Stomach smooth muscle (tissue), 2 donors: ENCODE results near the gene EXOC2.
"Not testable (repeated sequence)": the region's sequence is repeated elsewhere in the genome, so short reads cannot be mapped to it uniquely, and the experiment has no call there.

Experiments
- H3K27ac ChIP-seq: one replicate; pipeline ENCODE4 v1.7.0; 2013; ENCODE audit warnings: mild to moderate bottlenecking, low read length, inconsistent platforms
- H3K27me3 ChIP-seq, 2 donors: one replicate each; pipeline ENCODE4 v1.7.0; 2013; ENCODE audit warnings: low read length in 2 of 2; ENCODE audit not compliant: insufficient read depth in 2 of 2, control insufficient read depth in 1 of 2
- H3K36me3 ChIP-seq, 2 donors: one replicate each; pipeline ENCODE4 v1.7.0; 2013; ENCODE audit warnings: low read length in 2 of 2; ENCODE audit not compliant: control insufficient read depth in 2 of 2, insufficient read depth in 2 of 2
- H3K4me1 ChIP-seq: one replicate; pipeline ENCODE4 v1.7.0; 2013; ENCODE audit warnings: low read length; ENCODE audit not compliant: control insufficient read depth, insufficient read depth
- H3K4me3 ChIP-seq, 2 donors: one replicate each; pipeline ENCODE4 v1.7.0; 2013; ENCODE audit warnings: low read length in 2 of 2
- H3K9ac ChIP-seq, 2 donors: one replicate each; pipeline ENCODE4 v1.7.0; 2013; ENCODE audit warnings: low read length in 2 of 2, mild to moderate bottlenecking in 1 of 2
- H3K9me3 ChIP-seq, 2 donors: one replicate each; pipeline ENCODE4 v1.7.0; 2013; ENCODE audit warnings: low read length in 2 of 2; ENCODE audit not compliant: control insufficient read depth in 2 of 2
- donor health status: healthy.
- donor health status: Pancreatic carcinoma.

Gene EXOC2

DNA sequence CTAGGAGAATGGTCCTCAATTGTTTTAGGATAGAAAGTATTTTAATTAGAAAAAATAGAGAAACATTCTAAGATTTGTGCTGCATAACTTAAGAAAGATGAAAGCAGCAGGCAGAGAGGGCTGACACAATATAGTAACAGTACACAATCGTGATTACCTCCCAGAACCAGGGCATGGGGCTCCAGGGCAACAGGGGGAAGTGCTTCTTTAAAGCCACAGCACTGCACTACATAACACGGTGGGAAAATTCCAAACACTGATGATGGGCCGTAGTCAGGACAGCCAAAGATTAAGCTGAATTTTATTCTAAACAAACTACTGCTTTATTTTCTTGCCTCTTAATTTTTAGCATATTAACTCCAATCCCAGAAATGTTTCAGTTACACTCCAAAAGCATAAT, 14.4 kb downstream of the EXOC2 start:
- Histone ChIP-seq H3K4me3 (no peak overlapping the region), H3K4me1 (peaks cover 9% of the 10 kb centered on the region)

DNA sequence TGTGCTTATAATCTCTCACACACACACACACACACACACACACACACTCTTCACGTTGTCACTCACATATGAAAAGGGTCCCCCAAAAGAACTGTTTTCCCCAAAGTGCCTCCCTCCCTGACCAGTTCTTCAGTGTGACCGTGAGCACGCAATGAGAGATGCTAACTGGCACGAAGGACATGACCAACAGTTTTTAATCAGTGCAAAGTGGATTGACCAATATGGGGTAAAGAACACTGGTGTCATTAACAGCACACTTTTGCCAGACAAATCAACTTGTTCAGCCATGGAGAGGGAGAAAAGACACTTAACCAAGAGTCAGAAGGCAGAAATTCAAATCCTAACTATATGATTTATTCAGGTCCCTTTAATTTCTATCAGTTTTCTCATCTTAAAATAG, 15.0 kb downstream of the EXOC2 start:
- Histone ChIP-seq H3K4me3 (no peak overlapping the region), H3K36me3 (no peaks in the 10 kb centered on the region), H3K4me1 (peaks cover 6% of the 10 kb centered on the region), H3K9ac (no peak overlapping the region), H3K9me3 (no peaks in the 10 kb centered on the region), H3K27ac (no peak overlapping the region), H3K27me3 (no peaks in the 10 kb centered on the region)

More for the DNA sequence above, 14.4 kb downstream of the EXOC2 start:
- no peaks in the 10 kb centered on the region for H3K36me3 ChIP-seq
- no peak overlapping the region for H3K9ac ChIP-seq
- no peaks in the 10 kb centered on the region for H3K27me3 ChIP-seq
- no peak overlapping the region for H3K27ac ChIP-seq
- no peaks in the 10 kb centered on the region for H3K9me3 ChIP-seq

DNA sequence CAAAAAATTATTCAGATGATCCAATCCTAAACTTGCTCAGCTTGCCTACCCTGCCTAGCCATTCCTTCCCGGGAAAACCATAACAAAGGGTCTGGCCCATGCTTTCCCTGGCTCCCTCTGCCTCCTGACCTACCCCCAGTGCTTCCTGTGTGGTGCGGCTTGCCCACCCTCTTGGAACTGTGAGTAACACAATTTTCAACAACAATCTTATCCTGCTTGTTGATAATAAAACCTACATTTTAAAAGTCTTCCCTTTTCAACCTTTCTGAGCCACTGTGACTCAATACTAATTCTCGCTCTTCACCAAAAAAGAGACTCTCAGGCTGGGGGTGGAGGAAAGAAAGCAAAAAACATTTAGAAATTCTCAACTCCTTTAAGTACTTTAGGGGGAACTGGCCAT, 18.0 kb downstream of the EXOC2 start:
- Histone ChIP-seq H3K9ac (no peak overlapping the region), H3K27ac (no peak overlapping the region), H3K4me3 (no peak overlapping the region), H3K9me3 (no peaks in the 10 kb centered on the region), H3K36me3 (no peaks in the 10 kb centered on the region), H3K27me3 (no peaks in the 10 kb centered on the region), H3K4me1 (peaks cover 4% of the 10 kb centered on the region)

DNA sequence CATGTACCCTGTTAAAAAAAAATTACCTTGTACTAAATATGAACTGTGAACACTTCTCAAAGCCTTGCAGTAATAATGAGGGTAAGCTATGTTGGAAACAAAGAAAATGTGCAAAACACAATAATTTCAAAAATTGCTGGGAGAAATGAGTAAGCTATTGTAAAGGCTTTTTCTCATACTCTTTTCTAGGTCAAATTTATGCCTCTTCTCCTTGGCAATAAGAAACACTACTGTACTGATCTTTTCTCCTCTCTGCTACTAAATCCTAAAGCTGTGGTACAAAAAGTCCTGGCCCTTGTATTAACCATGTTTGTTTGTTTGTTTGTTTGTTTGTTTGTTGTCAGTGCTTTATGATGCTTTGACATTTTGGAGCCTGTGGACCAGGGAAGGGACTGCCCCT, 18.5 kb downstream of the EXOC2 start:
- Histone ChIP-seq H3K27ac (no peak overlapping the region), H3K9ac (no peak overlapping the region), H3K9me3 (no peaks in the 10 kb centered on the region), H3K4me3 (no peak overlapping the region), H3K36me3 (no peaks in the 10 kb centered on the region), H3K4me1 (peaks cover 4% of the 10 kb centered on the region), H3K27me3 (no peaks in the 10 kb centered on the region)

DNA sequence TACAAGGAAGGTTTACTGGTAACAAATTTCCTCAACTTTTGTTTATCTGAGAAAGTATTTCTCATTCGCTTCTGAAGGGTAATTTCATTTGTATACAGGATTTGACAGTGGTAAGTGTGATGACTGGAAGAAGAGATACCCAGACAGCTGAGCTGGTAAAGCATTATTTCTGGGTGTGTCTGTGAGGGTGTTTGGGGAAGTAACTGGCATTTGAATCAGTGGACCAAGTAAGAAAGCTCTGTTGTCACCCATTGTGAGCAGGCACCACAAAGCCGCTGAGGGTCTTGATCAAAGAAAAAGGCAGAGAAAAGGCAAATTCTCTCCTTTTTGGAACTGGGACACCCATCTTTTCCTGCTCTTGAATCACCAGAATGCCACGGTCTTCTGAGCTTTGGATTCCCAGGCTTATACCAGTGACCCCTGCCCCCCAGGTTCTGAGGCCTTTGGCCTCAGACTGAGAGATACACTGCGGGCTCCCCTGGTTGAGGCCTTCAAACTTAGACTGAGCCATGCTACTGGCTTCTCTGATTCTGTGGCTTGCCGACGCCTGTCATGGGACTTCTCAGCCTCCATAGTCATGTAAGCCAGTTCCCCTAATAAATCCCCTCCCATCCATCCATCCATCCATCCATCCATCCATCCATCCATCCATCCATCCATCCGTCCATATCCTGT, 25.5 kb downstream of the EXOC2 start:
- no peak overlapping the region for H3K4me3 ChIP-seq
- no peak overlapping the region for H3K9ac ChIP-seq
- no peaks in the 10 kb centered on the region for H3K27me3 ChIP-seq
- no peaks in the 10 kb centered on the region for H3K9me3 ChIP-seq
- no peaks in the 10 kb centered on the region for H3K36me3 ChIP-seq
- no peak overlapping the region for H3K27ac ChIP-seq
- H3K4me1 ChIP-seq, result no peaks in the 10 kb centered on the region

DNA sequence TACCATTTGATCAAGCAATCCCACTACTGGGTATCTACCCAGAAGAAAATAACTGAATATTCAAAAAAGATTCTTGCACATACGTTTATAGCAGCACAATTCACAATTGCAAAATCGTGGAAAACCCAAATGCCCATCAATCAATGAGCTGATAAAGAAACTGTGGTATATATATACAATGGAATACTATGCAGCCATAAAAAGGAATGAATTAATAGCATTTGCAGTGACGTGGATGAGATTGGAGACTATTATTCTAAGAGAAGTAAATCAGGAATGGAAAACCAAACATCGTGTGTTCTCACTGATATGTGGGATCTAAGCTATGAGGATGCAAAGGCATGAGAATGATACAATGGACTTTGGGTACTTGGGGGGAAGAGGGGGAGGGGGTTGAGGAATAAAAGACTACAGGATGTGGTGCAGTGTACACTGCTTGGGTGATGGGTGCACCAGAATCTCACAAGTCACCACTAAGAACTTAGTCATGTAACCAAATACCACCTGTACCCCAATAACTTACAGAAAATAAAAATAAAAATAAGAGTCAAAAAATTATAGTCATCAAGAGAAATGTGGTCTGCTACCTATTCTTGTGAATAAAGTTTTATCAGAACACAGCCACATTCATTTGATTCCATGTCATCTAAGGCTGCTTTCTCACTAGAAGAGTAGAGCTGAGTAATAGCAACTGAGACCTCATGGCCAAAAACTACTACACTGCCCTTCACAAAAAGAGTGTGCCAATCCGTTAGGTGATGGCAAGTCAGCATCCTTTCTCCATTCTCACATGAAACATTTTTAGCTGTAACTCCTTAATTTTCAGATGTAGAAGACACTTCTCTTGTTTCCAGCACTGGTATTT, 27.3 kb downstream of the EXOC2 start:
- no peak overlapping the region for H3K27ac ChIP-seq
- H3K9me3 ChIP-seq, result no peaks in the 10 kb centered on the region
- H3K36me3 ChIP-seq, result no peaks in the 10 kb centered on the region
- no peak overlapping the region for H3K4me3 ChIP-seq
- no peaks in the 10 kb centered on the region for H3K27me3 ChIP-seq
- no peak overlapping the region for H3K9ac ChIP-seq
- no peaks in the 10 kb centered on the region for H3K4me1 ChIP-seq

DNA sequence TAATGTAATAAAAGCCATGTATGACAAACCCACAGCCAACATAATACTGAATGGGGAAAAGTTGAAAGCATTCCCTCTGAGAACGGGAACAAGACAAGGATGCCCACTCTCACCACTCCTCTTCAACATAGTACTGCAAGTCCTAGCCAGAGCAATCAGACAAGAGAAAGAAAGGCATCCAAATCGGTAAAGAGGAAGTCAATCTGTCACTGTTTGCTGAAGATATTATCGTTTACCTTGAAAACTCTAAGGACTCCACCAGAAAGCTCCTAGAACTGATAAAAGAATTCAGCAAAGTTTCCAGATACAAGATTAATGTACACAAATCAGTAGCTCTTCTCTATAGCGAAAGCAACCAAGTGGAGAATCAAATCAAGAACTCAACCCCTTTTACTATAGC, 29.2 kb downstream of the EXOC2 start:
- H3K27ac ChIP-seq, H3K9me3 ChIP-seq, H3K36me3 ChIP-seq, H3K4me1 ChIP-seq, H3K9ac ChIP-seq, H3K4me3 ChIP-seq, H3K27me3 ChIP-seq: not testable (repeated sequence)

DNA sequence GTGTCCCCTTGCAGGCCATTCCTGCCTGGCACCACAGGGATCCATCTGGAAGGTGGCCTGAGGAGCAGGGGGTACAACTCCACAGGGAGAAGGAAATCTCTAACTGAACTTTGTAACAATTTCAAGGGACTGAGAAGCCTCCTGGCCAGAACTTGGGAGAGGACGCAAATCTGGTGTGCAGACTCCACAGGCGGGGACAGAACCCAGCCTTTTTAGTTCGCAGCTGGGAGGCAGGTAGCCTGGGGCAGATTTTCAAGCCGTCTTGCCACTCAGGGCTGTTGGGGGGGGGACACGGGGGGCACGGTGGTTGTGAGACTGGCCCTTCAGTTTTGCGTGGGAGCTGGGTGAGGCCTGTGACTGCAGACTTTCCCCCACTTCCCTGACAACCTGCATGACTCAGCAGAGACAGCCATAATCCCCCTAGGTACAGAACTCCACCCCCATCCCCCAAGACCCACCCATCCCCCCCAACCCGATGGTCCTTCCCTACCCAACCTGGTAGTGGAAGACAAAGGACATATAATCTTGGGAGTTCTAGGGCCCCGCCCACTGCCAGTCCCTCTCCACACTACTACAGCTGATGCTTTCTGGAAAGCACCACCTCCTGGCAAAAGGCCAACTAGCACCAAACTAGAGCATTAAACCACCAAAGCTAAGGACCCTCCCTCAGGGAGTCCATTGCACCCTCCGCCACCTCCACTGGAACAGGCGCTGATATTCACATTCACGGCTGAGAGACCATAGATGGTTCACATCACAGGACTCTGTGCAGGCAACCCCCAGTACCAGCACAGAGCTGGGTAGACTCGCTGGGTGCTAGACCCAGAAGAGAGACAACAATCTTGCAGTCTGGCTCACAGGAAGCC, 33.0 kb downstream of the EXOC2 start:
- Histone ChIP-seq H3K9ac (no peak overlapping the region), H3K4me1 (peaks cover 9% of the 10 kb centered on the region), H3K27ac (no peak overlapping the region), H3K36me3 (peaks cover 0 to 3% of the 10 kb centered on the region in 2 donors), H3K4me3 (no peak overlapping the region), H3K27me3 (no peaks in the 10 kb centered on the region), H3K9me3 (no peaks in the 10 kb centered on the region)

DNA sequence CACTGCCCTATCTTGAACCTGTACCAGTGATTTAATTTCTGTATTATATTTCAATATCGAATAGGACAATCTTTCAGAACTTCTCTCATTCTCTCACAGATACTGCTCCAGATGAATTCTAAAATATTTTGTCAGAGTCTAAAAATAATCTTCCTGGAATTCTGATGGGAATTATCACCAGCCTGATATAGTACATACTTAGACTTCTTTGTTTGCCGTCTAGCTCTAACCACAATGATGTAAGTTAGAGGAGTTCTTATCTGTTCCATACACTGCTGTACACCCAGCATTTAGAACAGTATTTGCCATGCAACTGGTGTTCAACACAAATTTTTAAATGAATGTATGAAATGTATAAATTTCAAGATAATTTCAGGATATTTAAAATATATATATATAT, 34.7 kb downstream of the EXOC2 start:
- Histone ChIP-seq H3K4me3 (no peak overlapping the region), H3K27ac (no peak overlapping the region), H3K27me3 (no peaks in the 10 kb centered on the region), H3K36me3 (peaks cover 0 to 3% of the 10 kb centered on the region in 2 donors), H3K9me3 (peaks cover 0 to 4% of the 10 kb centered on the region in 2 donors), H3K9ac (no peak overlapping the region), H3K4me1 (peaks cover 9% of the 10 kb centered on the region)

DNA sequence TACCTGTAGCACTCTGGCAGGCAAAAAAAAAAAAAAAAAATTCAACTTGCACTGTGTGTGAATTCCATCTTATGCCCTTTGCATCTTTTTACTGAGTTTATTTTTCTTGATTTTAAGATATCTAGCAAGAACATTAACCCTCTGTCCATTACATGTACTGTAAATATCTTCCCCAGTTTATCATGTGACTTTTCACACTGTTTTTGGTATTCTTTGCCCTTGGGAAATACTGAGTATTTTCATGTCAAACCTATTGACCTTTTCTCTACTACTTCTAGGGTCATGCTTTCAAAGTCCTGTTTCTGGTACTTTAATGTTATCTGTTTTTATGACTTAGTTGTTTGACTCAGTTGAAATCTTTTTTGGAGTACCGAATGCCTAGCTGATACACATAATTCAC, 35.2 kb downstream of the EXOC2 start:
- Histone ChIP-seq H3K4me1 (peaks cover 9% of the 10 kb centered on the region), H3K27me3 (no peaks in the 10 kb centered on the region), H3K9ac (no peak overlapping the region), H3K9me3 (peaks cover 2 to 8% of the 10 kb centered on the region in 2 donors), H3K4me3 (no peak overlapping the region), H3K27ac (no peak overlapping the region), H3K36me3 (peaks cover 0 to 3% of the 10 kb centered on the region in 2 donors)
